Measurements from ENCODE around the gene LCE1A.

LCE1A gene

GRCh38 chr1:152827173-152827572, at the start of gene LCE1A:
Gene LCE1A (plus strand): TSS chr1:152827473. CDS start chr1:152827473, 0 bp downstream.
- no peak for DNase-seq (ENCODE audit: low read depth)

GRCh38 chr1:152777510-152778137, 49.6 kb upstream of the LCE1A start:
- no peak for DNase-seq (ENCODE audit: low read depth)

- no peak for DNase-seq (ENCODE audit: low read depth)
Observed at GRCh38 chr1:152783095-152783494, 44.2 kb upstream of the LCE1A start.

GRCh38 chr1:152786077-152786476, 41.2 kb upstream of the LCE1A start, which contains the start of gene LCE1E:
Gene LCE1E (plus strand): TSS chr1:152786257. CDS start chr1:152787300, 1,043 bp downstream.
- DNase-seq (ENCODE audit: low read depth), result no peak

GRCh38 chr1:152795686-152796085, 31.6 kb upstream of the LCE1A start:
- DNase-seq (ENCODE audit: low read depth), result no peak

- DNase-seq (ENCODE audit: low read depth), result no peak
Observed at GRCh38 chr1:152796421-152796820, 30.9 kb upstream of the LCE1A start, which contains the start of gene LCE1D. Gene LCE1D (plus strand): TSS chr1:152796721. CDS start chr1:152797795, 1,074 bp downstream.

GRCh38 chr1:152801333-152801732, 25.9 kb upstream of the LCE1A start:
- no peak for DNase-seq (ENCODE audit: low read depth)

- DNase-seq (ENCODE audit: low read depth), result no peak
Observed at GRCh38 chr1:152806576-152806975, 20.7 kb upstream of the LCE1A start, which contains the start of gene LCE1C. Gene LCE1C (minus strand): TSS chr1:152806651. CDS start chr1:152805478, 1,173 bp downstream.

GRCh38 chr1:152811050-152811449, 16.2 kb upstream of the LCE1A start:
- no peak for DNase-seq (ENCODE audit: low read depth)

- DNase-seq (ENCODE audit: low read depth), result no peak
Observed at GRCh38 chr1:152811671-152812070, 15.6 kb upstream of the LCE1A start, which contains the start of gene LCE1B. Gene LCE1B (plus strand): TSS chr1:152811971. CDS start chr1:152812447, 476 bp downstream.

GRCh38 chr1:152817309-152817708, 10.0 kb upstream of the LCE1A start:
- no peak for DNase-seq (ENCODE audit: low read depth)

GRCh38 chr1:152823294-152823693, 4.0 kb upstream of the LCE1A start:
- no peak for DNase-seq (ENCODE audit: low read depth)

- DNase-seq (ENCODE audit: low read depth), result no peak
Observed at GRCh38 chr1:152824964-152825363, 2.3 kb upstream of the LCE1A start.

GRCh38 chr1:152836870-152837269, 9.6 kb downstream of the LCE1A start:
- DNase-seq (ENCODE audit: low read depth), result no peak

GRCh38 chr1:152842556-152842955, 15.3 kb downstream of the LCE1A start, which contains the start of gene LCE6A:
Gene LCE6A (plus strand): TSS chr1:152842856. CDS start chr1:152843521, 665 bp downstream.
- DNase-seq (ENCODE audit: low read depth), result no peak

- DNase-seq (ENCODE audit: low read depth), result no peak
Observed at GRCh38 chr1:152855661-152856060, 28.4 kb downstream of the LCE1A start.

- DNase-seq (ENCODE audit: low read depth), result no peak
Observed at GRCh38 chr1:152858062-152858461, 30.8 kb downstream of the LCE1A start.

GRCh38 chr1:152859696-152860095, 32.4 kb downstream of the LCE1A start, which contains the start of gene LCE7A:
Gene LCE7A (plus strand): TSS chr1:152859996. CDS start chr1:152860698, 702 bp downstream.
- DNase-seq (ENCODE audit: low read depth), result no peak

GRCh38 chr1:152860129-152860528, 32.9 kb downstream of the LCE1A start:
- DNase-seq (ENCODE audit: low read depth), result no peak

GRCh38 chr1:152861374-152861773, 34.1 kb downstream of the LCE1A start:
- DNase-seq (ENCODE audit: low read depth), result no peak

- DNase-seq (ENCODE audit: low read depth), result no peak
Observed at GRCh38 chr1:152864443-152864842, 37.2 kb downstream of the LCE1A start.

GRCh38 chr1:152866321-152866720, 39.0 kb downstream of the LCE1A start:
- DNase-seq (ENCODE audit: low read depth), result no peak

GRCh38 chr1:152869808-152870419, 42.6 kb downstream of the LCE1A start:
- peak; percentile 59 for DNase-seq (ENCODE audit: low read depth)

Data from activated T-cell treated with anti-CD3 and anti-CD28 coated beads for 24 hours (primary cell).